HG03066 (cell line): ENCODE measurements around the gene ARNT2.

Experiments
- ATAC-seq: cut with Tn5 transposase; IDR thresholded peaks from one replicate; pipeline ENCODE4 v1.9.1; 2021; ENCODE audit warnings: low read depth; ENCODE audit not compliant: unreplicated experiment

The ARNT2 gene

DNA sequence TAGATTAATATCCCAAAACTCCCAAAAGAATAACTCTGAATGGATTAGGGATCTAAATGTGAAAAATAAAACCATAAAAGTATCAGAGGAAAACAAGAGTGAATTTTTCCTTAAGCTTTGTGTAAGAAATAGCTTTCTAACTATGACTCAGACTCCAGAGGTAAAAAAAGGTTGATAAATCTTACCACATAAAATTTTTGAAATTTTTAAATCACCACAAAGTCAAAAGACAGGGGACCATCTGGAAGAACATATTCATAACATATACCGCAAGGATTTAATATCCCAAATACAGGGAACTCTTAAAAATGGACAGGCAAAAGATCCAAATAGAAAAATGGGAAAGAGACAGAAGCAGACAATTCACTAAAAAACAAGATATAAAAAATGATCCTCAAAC, 145.0 kb downstream of the ARNT2 start:
- ATAC-seq, result no peak

DNA sequence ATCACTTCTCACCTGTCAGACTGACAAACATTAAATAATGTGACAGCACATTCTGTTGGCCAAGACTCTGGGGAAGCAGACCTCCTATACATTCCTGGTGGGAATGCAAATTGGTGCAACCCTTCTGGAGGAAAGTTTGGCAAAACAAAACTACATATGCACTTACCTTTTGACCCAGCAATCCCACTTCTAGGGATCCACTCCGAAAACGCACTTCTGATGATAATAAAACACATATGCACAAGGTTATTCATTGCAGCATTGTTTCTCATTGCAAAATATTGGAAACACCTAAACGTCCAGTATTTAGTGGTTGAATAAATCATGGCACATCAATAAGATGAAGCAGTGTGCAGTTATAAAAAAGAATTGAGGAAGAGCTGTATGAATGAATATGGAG, 145.5 kb downstream of the ARNT2 start:
- no peak for ATAC-seq

DNA sequence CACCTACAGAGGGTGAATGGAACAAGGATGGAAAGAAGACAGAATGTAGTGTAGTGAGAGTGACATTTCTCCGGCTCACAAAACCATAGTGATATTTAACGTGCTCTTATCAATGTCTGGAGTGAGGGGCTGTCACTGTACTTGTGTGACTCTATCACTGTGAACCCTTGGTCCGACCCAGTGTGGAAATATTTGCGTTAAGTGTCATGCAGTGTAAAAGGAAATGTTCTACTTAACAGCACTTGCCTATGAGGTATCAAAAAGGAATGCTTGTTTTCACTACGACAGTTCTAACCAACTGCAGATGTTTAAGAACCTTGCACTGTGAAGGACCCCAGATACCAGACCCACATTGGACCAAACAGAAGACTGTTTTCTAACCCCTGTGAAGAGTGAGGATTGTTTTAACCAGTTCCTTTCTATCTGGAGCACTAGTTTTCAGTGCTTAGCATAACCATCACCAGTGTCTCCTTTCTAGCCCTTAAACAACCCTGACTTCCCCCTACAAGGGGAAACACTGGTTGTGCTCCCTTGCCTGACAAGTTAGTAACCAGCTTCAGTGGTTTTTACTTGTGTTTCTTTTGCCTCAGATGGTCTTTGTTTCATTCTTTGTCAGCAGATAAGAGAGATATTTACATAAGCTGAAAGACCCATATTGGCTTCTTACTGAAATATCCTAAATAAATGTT, 146.2 kb downstream of the ARNT2 start:
- ATAC-seq, result no peak

DNA sequence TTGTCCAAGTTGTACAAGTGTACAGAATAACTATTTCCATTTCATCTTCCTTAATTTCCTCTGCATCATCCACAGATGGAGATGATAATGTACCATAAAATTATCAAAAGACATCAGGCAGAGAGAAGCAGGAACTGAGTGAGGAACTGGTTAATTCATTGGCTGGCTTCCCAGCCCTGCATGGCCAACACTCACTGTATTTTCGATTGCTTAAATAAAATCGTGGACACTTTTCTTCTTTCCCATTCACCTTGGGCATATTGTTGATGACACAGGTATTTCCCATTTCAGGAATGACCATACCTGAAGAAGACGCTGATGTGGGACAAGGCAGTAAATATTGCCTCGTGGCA, 146.7 kb downstream of the ARNT2 start:
- no peak for ATAC-seq

DNA sequence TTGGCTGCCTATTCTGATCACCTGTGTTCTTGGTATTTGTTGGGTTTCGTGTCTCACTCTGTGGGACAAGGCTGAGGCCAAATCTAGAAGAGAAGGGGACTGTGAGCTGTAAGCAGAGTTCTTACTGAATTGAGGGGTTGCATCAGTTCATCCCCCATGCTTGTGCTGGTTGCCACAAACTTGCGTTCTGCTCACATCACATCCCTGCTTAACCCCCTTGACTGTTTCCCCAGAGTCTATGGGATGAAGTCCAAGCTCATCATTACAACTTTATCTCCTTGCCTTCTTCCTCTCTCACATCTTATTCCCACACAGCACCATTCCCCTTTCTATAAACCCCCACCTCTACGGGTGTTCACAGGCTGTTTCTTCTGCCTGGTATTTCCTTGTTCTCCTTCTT, 147.2 kb downstream of the ARNT2 start:
- no peak for ATAC-seq

DNA sequence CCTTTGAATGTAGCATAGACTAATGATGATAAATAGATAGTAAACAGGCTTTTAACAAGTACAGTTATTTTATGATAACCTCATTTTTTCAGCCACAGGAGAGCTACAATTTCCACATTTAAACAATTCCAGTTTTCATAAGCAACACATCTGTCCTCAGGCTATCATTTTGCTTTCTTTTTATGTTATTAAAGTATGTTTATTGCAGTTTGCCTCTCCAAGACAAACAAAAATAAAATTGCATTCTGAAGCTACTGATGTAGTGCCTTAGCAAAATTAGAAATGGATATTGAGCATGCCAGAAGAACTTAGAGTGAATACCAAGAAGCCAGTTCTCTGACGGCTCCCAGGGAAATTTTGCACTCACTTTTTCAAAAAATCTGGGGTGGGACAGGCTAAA, 150.4 kb downstream of the ARNT2 start:
- ATAC-seq, result no peak

DNA sequence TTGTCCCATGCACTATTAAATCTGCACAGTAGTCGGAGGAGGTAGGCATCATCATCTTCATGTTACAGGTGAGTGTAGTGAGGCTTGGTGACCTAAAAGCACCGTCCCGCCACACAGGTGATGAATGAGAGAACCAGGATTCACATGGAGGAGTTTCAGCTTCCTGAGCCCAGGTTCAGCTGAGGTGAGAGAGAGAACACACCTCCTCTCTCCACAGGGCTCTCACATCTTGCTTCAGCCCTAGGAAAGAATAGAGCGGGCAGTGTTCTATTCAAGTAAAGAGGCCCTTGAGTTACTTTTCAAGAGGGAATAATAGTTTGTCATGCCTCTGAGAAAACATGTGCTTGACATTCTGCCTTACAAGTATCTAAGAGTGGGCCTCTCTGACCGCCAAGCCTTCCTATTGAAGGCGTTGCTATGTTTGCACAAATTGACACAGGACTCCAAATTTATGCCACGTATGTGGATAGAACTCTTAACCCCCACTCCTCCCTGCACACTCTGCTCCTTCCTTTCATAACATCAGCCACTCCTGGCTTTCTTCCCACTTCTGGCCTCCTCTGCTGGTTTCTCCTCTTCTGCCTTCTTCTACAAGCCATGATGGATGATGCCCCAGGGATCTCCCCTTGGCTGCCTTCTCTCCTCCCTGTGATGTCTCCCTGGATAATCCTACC, 152.6 kb downstream of the ARNT2 start:
- no peak for ATAC-seq

DNA sequence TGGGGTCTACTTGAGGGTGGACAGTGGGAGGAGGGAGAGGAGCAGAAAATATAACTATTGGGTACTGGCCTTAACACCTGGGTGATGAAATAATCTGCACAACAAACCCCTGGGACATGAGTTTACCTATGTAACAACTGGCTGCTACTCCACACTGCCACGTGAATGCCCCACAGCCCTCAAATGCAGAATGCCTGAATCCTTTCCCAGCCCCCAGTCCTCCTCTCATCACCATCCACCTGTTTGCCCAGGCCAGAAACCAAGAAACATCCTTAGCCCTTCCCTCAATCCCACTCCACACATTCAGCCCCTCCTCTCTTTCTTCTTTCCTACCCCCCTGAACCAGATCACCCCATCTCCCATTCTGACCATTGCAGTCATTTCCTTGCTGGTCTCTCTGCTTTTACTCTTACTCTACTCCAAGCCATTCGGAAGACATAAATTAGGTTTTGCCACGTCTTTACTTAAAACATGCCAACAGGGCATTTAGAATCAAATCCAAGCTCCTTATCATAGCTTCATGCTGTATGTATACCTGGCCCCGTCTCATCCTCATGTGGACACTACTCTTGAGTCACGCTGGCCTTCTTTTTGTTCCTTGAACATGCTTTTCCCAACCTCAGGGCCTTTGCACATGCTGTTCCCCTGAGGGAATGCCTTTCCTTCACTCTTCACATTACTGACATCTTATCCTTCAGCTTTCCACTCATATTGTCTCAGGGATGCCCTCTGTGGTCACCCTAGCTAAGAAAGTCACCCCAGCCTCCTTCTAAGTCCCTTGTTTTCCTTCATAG, 153.5 kb downstream of the ARNT2 start:
- no peak for ATAC-seq

DNA sequence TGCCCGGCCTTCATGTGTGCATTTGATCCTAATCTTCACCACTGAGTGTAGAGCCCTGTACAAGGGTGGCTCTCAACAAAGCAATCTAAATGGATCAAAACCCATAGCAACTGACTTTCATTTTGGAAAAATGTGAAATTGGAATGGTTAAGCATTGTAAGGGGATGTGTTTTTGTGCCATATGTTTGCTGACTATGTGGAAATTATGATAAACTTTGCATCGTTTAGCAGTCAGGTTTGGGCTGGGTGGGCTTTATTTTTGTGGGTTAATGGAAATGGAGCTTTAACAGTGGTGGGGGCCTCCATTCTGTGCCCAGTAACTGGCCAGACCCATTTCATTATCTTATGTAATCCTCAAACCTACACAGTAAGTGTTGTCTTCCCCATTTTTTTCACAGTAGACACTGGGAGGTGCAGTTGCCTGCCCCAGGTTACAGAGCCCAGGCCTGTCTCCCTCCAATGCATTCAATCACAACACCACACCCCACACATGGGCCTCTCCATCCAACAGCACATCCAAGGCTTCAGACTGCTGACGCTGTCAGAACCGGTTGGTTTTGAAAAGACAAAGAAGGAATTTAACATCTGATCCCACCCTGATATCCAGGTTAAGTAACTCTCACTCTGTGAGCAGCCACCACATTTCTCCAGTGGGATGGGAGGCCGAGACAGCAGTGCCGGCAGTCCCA, 154.6 kb downstream of the ARNT2 start:
- ATAC-seq, result no peak

DNA sequence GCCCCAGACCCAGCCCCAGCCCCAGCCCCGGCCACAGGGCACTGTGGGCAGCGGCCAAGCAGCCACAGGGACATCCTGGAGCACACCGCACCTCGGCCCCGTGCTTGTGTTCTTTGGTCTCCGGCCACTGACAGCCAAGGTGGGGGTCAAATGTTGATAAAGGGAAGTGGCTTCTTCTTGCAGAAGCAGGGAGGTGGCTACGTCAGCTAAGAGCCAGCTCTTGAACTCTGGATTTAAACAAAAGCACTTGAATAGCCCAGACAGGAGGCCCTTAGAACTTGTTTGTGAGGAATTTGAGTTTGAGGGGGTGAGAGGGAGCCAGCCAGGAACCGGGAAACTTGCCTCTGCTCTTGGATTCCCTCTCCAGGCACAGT, 155.1 kb downstream of the ARNT2 start:
- no peak for ATAC-seq

DNA sequence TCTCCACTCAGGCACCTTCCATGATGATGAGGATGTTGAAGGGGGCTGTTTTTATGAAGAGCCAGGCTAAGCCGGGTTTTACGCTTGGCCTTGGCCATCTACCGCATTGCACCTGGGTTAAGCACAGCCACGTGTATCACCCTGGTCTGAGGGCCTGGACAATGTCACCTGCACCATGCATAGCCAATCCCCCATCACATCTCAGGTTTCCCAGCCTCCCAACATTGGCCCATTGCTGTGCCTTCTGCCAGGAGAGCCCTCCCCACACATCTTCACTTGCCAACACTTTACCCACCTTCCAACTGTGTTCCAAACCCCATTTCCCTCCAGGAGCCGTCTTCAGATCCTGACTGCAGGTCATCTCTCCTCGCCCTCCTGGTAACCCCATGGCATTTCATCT, 155.6 kb downstream of the ARNT2 start:
- no peak for ATAC-seq

DNA sequence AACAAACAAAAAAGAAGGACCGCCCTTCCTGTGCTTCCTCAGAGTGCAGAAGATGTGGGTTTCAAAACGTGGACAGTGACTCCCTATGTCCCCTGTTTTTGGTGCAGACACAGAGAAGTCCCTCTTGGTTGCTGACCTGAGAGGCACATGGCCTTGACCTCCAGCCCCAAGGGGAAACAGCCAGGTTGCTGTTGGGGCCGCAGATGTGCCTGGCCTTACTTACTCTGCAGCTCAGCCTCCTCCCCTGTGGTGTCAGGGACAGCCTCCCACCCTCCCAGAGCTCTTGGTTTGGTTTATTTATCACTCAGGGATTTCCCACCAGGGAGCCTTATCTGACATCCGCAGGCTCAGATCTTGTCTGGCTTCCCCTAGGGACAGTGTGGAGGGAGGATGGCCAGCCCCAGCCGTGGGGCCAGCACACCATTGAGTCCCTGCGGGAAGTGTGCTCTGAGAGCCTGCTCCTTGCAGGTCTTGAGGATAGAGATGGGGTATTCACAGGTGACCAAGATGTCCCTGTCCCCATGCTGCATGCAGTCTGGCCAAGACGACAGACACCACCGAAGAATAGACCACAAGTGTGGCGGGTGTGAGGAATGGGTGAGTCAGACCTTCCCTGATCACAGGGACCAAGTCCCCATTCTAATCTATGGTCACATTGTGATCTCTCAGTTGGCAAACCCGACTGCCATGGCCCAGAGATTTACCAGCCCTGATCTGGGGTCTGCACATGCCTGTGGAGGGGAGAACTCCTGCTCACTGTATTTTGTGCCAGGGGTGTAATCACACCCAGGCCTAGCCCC, 156.6 kb downstream of the ARNT2 start:
- no peak for ATAC-seq

DNA sequence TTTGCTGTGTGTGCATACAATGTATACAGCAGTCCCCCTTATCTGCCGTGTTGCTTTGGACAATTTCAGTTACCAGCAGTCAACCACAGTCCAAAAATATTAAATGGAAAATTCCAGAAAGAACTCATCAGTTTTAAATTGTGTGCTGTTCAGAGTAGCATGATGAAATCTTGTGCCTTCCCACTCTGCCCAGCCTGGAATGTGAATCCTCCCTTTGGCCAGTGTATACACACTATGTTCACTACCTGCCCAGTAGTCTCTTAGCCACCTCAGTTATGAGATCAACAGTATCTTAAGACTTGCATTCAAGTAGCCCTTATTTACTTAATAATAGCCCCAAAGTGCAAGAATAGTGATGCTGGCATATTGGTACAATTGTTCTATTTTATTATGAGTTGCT, 157.3 kb downstream of the ARNT2 start:
- ATAC-seq, result no peak

DNA sequence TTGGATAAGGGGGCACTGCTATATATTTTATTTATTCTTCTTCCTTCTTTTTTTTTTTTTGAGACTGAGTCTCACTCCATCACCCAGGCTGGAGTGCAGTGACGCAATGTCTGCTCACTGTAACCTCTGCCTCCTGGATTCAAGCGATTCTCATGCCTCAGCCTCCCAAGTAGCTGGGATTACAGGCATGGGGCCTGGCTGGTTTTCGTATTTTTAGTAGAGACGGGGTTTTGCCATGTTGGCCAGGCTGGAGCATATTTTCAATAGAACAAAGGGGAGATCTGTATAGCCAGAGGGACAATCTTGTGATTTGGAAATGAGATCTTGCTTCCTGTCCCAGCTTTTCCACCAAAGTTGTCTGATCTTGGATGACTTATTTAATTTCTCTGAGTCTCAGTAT, 157.9 kb downstream of the ARNT2 start:
- ATAC-seq, result no peak

DNA sequence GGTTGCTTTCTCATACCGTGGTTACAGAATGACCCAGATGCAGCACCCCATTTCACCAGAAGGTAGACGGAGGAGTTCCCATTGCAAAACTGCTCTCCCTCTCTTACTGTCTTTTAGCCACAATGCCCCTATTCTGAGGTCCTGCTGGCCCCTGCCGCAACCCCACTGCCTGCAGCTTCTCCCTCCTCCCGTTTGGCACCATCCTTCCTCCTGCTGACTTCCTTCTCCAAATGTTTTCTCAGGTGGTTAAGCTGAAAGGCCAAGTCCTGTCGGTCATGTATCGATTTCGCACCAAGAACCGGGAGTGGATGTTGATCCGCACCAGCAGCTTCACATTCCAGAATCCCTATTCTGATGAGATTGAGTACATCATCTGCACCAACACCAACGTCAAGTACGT, 158.7 kb downstream of the ARNT2 start:
- no peak for ATAC-seq

DNA sequence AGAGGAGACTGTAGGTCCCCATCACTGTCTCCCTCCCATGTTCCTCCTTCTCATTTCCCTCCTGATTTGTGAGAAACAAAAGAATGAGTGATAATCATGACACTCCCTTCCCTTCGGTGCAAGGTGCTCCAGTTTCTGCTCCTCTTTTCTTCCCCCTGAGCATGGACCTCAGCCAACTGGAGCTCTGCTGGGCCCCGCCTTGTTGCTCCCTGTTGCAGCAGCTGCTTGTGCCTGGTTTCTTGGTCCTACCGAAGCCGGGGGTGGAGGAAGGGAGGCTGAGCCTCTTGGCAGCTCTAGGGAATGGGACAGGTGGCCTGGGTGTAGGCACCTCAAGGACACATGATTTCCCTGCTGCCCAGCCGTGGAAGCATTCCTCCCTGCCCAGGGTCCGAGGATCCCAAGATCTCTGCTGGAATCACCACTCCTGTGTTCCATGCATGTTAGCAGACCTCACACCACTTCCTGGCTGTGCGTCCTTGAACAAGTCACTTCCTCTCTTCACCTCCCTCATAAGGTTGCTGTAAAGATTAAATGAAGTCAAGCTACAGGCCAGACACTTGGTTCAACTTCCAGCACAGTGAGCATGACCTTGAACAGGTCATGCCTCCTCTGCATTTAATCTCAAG, 159.3 kb downstream of the ARNT2 start:
- no peak for ATAC-seq

DNA sequence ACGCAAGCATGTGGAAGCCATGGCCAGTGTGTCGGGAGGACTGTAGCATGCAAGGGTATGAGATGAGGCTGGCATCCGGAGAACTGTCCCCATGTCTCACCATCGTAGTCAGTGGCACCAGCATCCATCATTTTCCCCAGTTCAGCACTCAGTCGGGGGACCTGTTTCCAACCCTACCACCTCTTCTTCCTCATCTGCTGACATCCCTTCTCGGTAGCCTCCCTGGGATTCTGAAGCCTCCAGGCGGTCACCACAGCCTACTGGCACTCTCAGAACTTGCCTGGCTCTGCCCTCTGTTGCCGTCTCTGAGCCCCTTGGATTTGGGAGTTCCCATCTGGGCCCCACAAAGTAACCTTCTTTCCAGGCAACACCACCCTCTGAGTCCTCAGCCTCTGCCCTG, 159.9 kb downstream of the ARNT2 start:
- ATAC-seq, result no peak

DNA sequence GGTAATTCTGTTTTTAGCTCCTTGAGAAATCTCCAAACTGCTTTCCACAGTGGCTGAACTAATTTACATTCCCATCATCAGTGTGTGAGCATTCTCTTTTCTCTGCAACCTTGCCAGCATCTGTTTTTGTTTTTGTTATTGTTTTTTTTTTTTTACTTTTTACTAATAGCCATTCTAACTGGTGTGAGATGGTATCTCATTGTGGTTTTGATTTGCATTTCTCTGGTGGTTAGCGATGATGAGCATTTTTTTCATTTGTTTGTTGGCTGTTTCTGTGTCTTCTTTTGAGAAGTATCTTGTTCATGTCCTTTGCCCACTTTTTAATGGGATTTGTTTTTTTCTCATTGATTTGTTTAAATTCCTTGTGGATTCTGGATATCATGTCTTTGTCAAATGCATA, 161.2 kb downstream of the ARNT2 start:
- ATAC-seq, result no peak

DNA sequence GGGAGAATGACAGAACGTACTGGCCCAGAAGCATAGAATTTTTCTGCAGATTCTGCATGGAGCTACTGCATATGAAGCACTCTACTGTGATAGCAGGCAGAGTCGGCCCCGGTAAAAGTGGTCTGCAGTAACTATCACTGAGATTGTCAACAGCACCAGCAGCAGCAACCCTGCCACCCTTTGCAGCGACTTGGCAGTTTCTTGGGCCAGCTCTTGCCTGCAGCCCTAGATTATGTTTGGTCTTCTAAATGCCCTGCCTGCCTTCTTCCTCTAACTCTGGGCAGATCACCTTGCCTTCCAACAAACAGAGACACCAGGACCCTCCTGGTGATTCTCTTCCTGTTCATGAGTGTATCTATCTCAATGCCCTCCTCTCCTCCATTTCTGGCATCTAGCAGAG, 161.8 kb downstream of the ARNT2 start:
- no peak for ATAC-seq

DNA sequence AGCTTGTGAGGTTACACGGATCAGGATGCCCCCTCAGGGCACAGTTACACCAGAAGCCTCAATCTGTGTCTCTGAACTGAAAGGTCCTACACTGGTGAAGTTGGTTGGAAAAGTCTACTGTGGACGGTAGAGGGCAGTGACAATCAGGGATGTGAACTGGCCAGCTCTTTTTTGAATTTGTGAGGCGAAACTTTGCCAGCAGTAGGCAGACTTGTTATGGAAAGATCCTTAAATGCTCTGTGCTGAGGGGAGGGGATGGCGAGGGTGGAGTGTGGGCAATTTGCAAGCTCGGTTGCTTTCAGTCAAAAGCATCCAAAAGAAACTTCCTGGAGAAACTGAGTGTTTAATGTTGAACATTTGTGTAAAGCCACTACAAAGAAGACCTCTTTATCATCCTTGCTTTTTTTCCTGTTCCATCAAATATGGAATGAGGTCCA, 163.6 kb downstream of the ARNT2 start:
- ATAC-seq, result no peak
